T-helper 17 cell (primary cell): ENCODE results near the gene CPSF3. TPM values are rescaled to one million over a fixed set of nuclear protein-coding genes. Genes with fewer than 3 reads are reported as not detected.
A peak's percentile ranks its signal among the peaks of the same experiment; 100 is the strongest.

Experiments
- ATAC-seq: fragments of 150-1000 bp; cut with Tn5 transposase; 2 replicates; pipeline ENCODE4 v1.10.0; 2021; ENCODE audit warnings: mild to moderate bottlenecking, moderate library complexity
- DNase-seq, 3 donors: peaks; one replicate each; pipeline versions ENCODE4 v3.0.0 to v3.0.0-alpha.2; 2020 to 2021
- H3K9me3 ChIP-seq: one replicate; pipeline ENCODE4 v1.7.0; 2013; ENCODE audit warnings: low read length, mild to moderate bottlenecking; ENCODE audit not compliant: control insufficient read depth, poor library complexity, severe bottlenecking
- H3K27ac Mint-ChIP-seq: one replicate; pipeline ENCODE4 v1.8.0; 2022; ENCODE audit warnings: mild to moderate bottlenecking, moderate library complexity, mixed read lengths
- H3K27me3 Mint-ChIP-seq: one replicate; pipeline ENCODE4 v1.8.0; 2022; ENCODE audit warnings: mixed read lengths
- H3K36me3 Mint-ChIP-seq: one replicate; pipeline ENCODE4 v1.8.0; 2022; ENCODE audit warnings: low read depth, mixed read lengths
- H3K4me1 Mint-ChIP-seq: one replicate; pipeline ENCODE4 v1.8.0; 2022; ENCODE audit warnings: mild to moderate bottlenecking, mixed read lengths
- H3K4me3 Mint-ChIP-seq: one replicate; pipeline ENCODE4 v1.8.0; 2022; ENCODE audit warnings: mild to moderate bottlenecking, moderate library complexity, mixed read lengths
- total RNA-seq, 4 donors: library from RNA in 2 of 4; stranded (reverse) in 2 of 4; gene quantifications; one replicate each; pipeline ENCODE4 v1.2.3 and lab custom pipeline; 2022 to 2026

CPSF3 gene
- total RNA-seq, 2 donors from 2014 or later, result 18.1 to 19.0 TPM

- Mint-ChIP-seq H3K4me1 (peaks cover 6% of the 10 kb centered on the region), H3K27ac (no peak overlapping the region), H3K36me3 (peaks cover 6% of the 10 kb centered on the region), H3K27me3 (no peaks in the 10 kb centered on the region), H3K4me3 (no peak overlapping the region)
- DNase-seq (no peak), ATAC-seq (no peak)
- H3K9me3 ChIP-seq, result no peaks in the 10 kb centered on the region
Observed at GRCh38 chr2:9443526-9443925, 20.1 kb downstream of the CPSF3 start.

- H3K36me3 Mint-ChIP-seq, result peaks cover 10% of the 10 kb centered on the region
- H3K27ac Mint-ChIP-seq, result peak overlapping the region; percentile 24
- H3K27me3 Mint-ChIP-seq, result no peaks in the 10 kb centered on the region
- no peak for ATAC-seq
- peaks cover 6% of the 10 kb centered on the region for H3K4me1 Mint-ChIP-seq
- DNase-seq, result no peak
- H3K9me3 ChIP-seq, result no peaks in the 10 kb centered on the region
- H3K4me3 Mint-ChIP-seq, result peak overlapping the region; percentile 52
Observed at GRCh38 chr2:9445089-9445488, 21.6 kb downstream of the CPSF3 start.

- Mint-ChIP-seq H3K27ac (no peak overlapping the region), H3K27me3 (no peaks in the 10 kb centered on the region), H3K4me1 (no peaks in the 10 kb centered on the region), H3K36me3 (peaks cover 6% of the 10 kb centered on the region), H3K4me3 (no peak overlapping the region)
- no peaks in the 10 kb centered on the region for H3K9me3 ChIP-seq
- DNase-seq (no peak), ATAC-seq (no peak)
Observed at GRCh38 chr2:9451231-9451630, 27.8 kb downstream of the CPSF3 start.

- Mint-ChIP-seq H3K27ac (peak overlapping the region; percentile 74), H3K4me3 (no peak overlapping the region), H3K36me3 (peaks cover 8% of the 10 kb centered on the region), H3K4me1 (peaks cover 6% of the 10 kb centered on the region), H3K27me3 (no peaks in the 10 kb centered on the region)
- ATAC-seq (no peak), DNase-seq (no peak)
- no peaks in the 10 kb centered on the region for H3K9me3 ChIP-seq
Observed at GRCh38 chr2:9460441-9461017, 37.1 kb downstream of the CPSF3 start.

GRCh38 chr2:9461079-9461478 is 37.6 kb downstream of the CPSF3 start:
- DNase-seq (no peak), ATAC-seq (no peak)
- peak overlapping the region; percentile 74 for H3K27ac Mint-ChIP-seq
- H3K4me3 Mint-ChIP-seq, result no peak overlapping the region
- H3K9me3 ChIP-seq, result no peaks in the 10 kb centered on the region
- peaks cover 7% of the 10 kb centered on the region for H3K36me3 Mint-ChIP-seq
- peaks cover 6% of the 10 kb centered on the region for H3K4me1 Mint-ChIP-seq
- no peaks in the 10 kb centered on the region for H3K27me3 Mint-ChIP-seq

- Mint-ChIP-seq H3K4me1 (peaks cover 9% of the 10 kb centered on the region), H3K36me3 (peaks cover 2% of the 10 kb centered on the region), H3K27ac (no peak overlapping the region), H3K27me3 (no peaks in the 10 kb centered on the region), H3K4me3 (no peak overlapping the region)
- no peak for DNase-seq
- H3K9me3 ChIP-seq, result no peaks in the 10 kb centered on the region
- no peak for ATAC-seq
Observed at GRCh38 chr2:9462313-9462712, 38.9 kb downstream of the CPSF3 start.

- ATAC-seq (no peak), DNase-seq (no peak)
- Mint-ChIP-seq H3K4me3 (no peak overlapping the region), H3K27me3 (no peaks in the 10 kb centered on the region), H3K27ac (peak overlapping the region; percentile 41), H3K36me3 (peaks cover 2% of the 10 kb centered on the region), H3K4me1 (peaks cover 9% of the 10 kb centered on the region)
- no peaks in the 10 kb centered on the region for H3K9me3 ChIP-seq
Observed at GRCh38 chr2:9462886-9463697, 39.6 kb downstream of the CPSF3 start.

- ATAC-seq, result peak; percentile 63
- no peaks in the 10 kb centered on the region for H3K27me3 Mint-ChIP-seq
- peaks cover 9% of the 10 kb centered on the region for H3K4me1 Mint-ChIP-seq
- DNase-seq, result no peak
- H3K9me3 ChIP-seq, result no peaks in the 10 kb centered on the region
- no peak overlapping the region for H3K4me3 Mint-ChIP-seq
- H3K36me3 Mint-ChIP-seq, result peaks cover 2% of the 10 kb centered on the region
- peak overlapping the region; percentile 41 for H3K27ac Mint-ChIP-seq
Observed at GRCh38 chr2:9463698-9464034, 40.2 kb downstream of the CPSF3 start.

GRCh38 chr2:9465170-9465569 is 41.7 kb downstream of the CPSF3 start:
- Mint-ChIP-seq H3K4me3 (no peak overlapping the region), H3K27me3 (no peaks in the 10 kb centered on the region), H3K36me3 (no peaks in the 10 kb centered on the region), H3K4me1 (peaks cover 9% of the 10 kb centered on the region), H3K27ac (no peak overlapping the region)
- no peaks in the 10 kb centered on the region for H3K9me3 ChIP-seq
- DNase-seq (no peak), ATAC-seq (no peak)

- ATAC-seq (no peak), DNase-seq (no peak)
- H3K4me3 Mint-ChIP-seq, result no peak overlapping the region
Observed at GRCh38 chr2:9466147-9466683, 42.8 kb downstream of the CPSF3 start.

GRCh38 chr2:9467687-9468086 is 44.2 kb downstream of the CPSF3 start:
- no peaks in the 10 kb centered on the region for H3K36me3 Mint-ChIP-seq
- no peaks in the 10 kb centered on the region for H3K9me3 ChIP-seq
- ATAC-seq, result no peak
- H3K27ac Mint-ChIP-seq, result no peak overlapping the region
- DNase-seq, result no peak
- no peak overlapping the region for H3K4me3 Mint-ChIP-seq
- H3K4me1 Mint-ChIP-seq, result peaks cover 9% of the 10 kb centered on the region
- H3K27me3 Mint-ChIP-seq, result no peaks in the 10 kb centered on the region

More at GRCh38 chr2:9466147-9466683, 42.8 kb downstream of the CPSF3 start:
- no peaks in the 10 kb centered on the region for H3K27me3 Mint-ChIP-seq
- H3K36me3 Mint-ChIP-seq, result no peaks in the 10 kb centered on the region
- H3K27ac Mint-ChIP-seq, result peak overlapping the region; percentile 19
- no peaks in the 10 kb centered on the region for H3K9me3 ChIP-seq
- H3K4me1 Mint-ChIP-seq, result peaks cover 9% of the 10 kb centered on the region

- peaks cover 15% of the 10 kb centered on the region for H3K4me1 Mint-ChIP-seq
- H3K27ac Mint-ChIP-seq, result peak overlapping the region; percentile 37
- no peaks in the 10 kb centered on the region for H3K36me3 Mint-ChIP-seq
- ATAC-seq, result no peak
- H3K27me3 Mint-ChIP-seq, result no peaks in the 10 kb centered on the region
- H3K4me3 Mint-ChIP-seq, result no peak overlapping the region
- no peak for DNase-seq
- no peaks in the 10 kb centered on the region for H3K9me3 ChIP-seq
Observed at GRCh38 chr2:9471206-9471605, 47.8 kb downstream of the CPSF3 start.

- no peaks in the 10 kb centered on the region for H3K36me3 Mint-ChIP-seq
- no peaks in the 10 kb centered on the region for H3K9me3 ChIP-seq
- no peak for DNase-seq
- peak overlapping the region; percentile 86 for H3K4me3 Mint-ChIP-seq
- H3K4me1 Mint-ChIP-seq, result peaks cover 22% of the 10 kb centered on the region
- peak overlapping the region; percentile 88 for H3K27ac Mint-ChIP-seq
- no peaks in the 10 kb centered on the region for H3K27me3 Mint-ChIP-seq
- ATAC-seq, result no peak
Observed at GRCh38 chr2:9472511-9472910, 49.1 kb downstream of the CPSF3 start.
